Measurements from ENCODE around the gene SIK1.
"Not testable (repeated sequence)": the region's sequence is repeated elsewhere in the genome, so short reads cannot be mapped to it uniquely, and the experiment has no call there.

The SIK1 gene

GRCh38 chr21:43454176-43454575 is 27.2 kb upstream of the SIK1 start:
- not testable (repeated sequence) for H3K4me1 ChIP-seq (ENCODE audit: control insufficient read depth, insufficient read depth, low read length); H3K27me3 ChIP-seq (ENCODE audit: control insufficient read depth, insufficient read depth, low read length); H3K9me3 ChIP-seq (ENCODE audit: control insufficient read depth, insufficient read depth, low read length); H3K4me3 ChIP-seq (ENCODE audit: low read depth, low read length); H3K9ac ChIP-seq (ENCODE audit: low read depth, low read length); H3K36me3 ChIP-seq (ENCODE audit: control insufficient read depth, insufficient read depth, low read length)

GRCh38 chr21:43451850-43452249 is 24.9 kb upstream of the SIK1 start:
- H3K9ac ChIP-seq (ENCODE audit: low read depth, low read length); H3K9me3 ChIP-seq (ENCODE audit: control insufficient read depth, insufficient read depth, low read length); H3K27me3 ChIP-seq (ENCODE audit: control insufficient read depth, insufficient read depth, low read length); H3K4me1 ChIP-seq (ENCODE audit: control insufficient read depth, insufficient read depth, low read length); H3K36me3 ChIP-seq (ENCODE audit: control insufficient read depth, insufficient read depth, low read length); H3K4me3 ChIP-seq (ENCODE audit: low read depth, low read length): not testable (repeated sequence)

GRCh38 chr21:43450287-43450686 is 23.4 kb upstream of the SIK1 start:
- H3K27me3 ChIP-seq (ENCODE audit: control insufficient read depth, insufficient read depth, low read length); H3K9me3 ChIP-seq (ENCODE audit: control insufficient read depth, insufficient read depth, low read length); H3K4me3 ChIP-seq (ENCODE audit: low read depth, low read length); H3K9ac ChIP-seq (ENCODE audit: low read depth, low read length); H3K4me1 ChIP-seq (ENCODE audit: control insufficient read depth, insufficient read depth, low read length); H3K36me3 ChIP-seq (ENCODE audit: control insufficient read depth, insufficient read depth, low read length): not testable (repeated sequence)

GRCh38 chr21:43447353-43447977 is 20.5 kb upstream of the SIK1 start:
- H3K36me3 ChIP-seq (ENCODE audit: control insufficient read depth, insufficient read depth, low read length); H3K4me3 ChIP-seq (ENCODE audit: low read depth, low read length); H3K9ac ChIP-seq (ENCODE audit: low read depth, low read length); H3K27me3 ChIP-seq (ENCODE audit: control insufficient read depth, insufficient read depth, low read length); H3K9me3 ChIP-seq (ENCODE audit: control insufficient read depth, insufficient read depth, low read length); H3K4me1 ChIP-seq (ENCODE audit: control insufficient read depth, insufficient read depth, low read length): not testable (repeated sequence)

- H3K9me3 ChIP-seq (ENCODE audit: control insufficient read depth, insufficient read depth, low read length); H3K9ac ChIP-seq (ENCODE audit: low read depth, low read length); H3K4me3 ChIP-seq (ENCODE audit: low read depth, low read length); H3K36me3 ChIP-seq (ENCODE audit: control insufficient read depth, insufficient read depth, low read length); H3K4me1 ChIP-seq (ENCODE audit: control insufficient read depth, insufficient read depth, low read length); H3K27me3 ChIP-seq (ENCODE audit: control insufficient read depth, insufficient read depth, low read length): not testable (repeated sequence)
These were observed 19.5 kb upstream of the SIK1 start for GRCh38 chr21:43446277-43446932.

GRCh38 chr21:43444524-43444923 is 17.6 kb upstream of the SIK1 start:
- H3K9me3 ChIP-seq (ENCODE audit: control insufficient read depth, insufficient read depth, low read length); H3K4me1 ChIP-seq (ENCODE audit: control insufficient read depth, insufficient read depth, low read length); H3K4me3 ChIP-seq (ENCODE audit: low read depth, low read length); H3K27me3 ChIP-seq (ENCODE audit: control insufficient read depth, insufficient read depth, low read length); H3K9ac ChIP-seq (ENCODE audit: low read depth, low read length); H3K36me3 ChIP-seq (ENCODE audit: control insufficient read depth, insufficient read depth, low read length): not testable (repeated sequence)

GRCh38 chr21:43442571-43442970 is 15.6 kb upstream of the SIK1 start:
- H3K27me3 ChIP-seq (ENCODE audit: control insufficient read depth, insufficient read depth, low read length); H3K9me3 ChIP-seq (ENCODE audit: control insufficient read depth, insufficient read depth, low read length); H3K4me1 ChIP-seq (ENCODE audit: control insufficient read depth, insufficient read depth, low read length); H3K9ac ChIP-seq (ENCODE audit: low read depth, low read length); H3K4me3 ChIP-seq (ENCODE audit: low read depth, low read length); H3K36me3 ChIP-seq (ENCODE audit: control insufficient read depth, insufficient read depth, low read length): not testable (repeated sequence)

- not testable (repeated sequence) for H3K4me1 ChIP-seq (ENCODE audit: control insufficient read depth, insufficient read depth, low read length); H3K9ac ChIP-seq (ENCODE audit: low read depth, low read length); H3K27me3 ChIP-seq (ENCODE audit: control insufficient read depth, insufficient read depth, low read length); H3K9me3 ChIP-seq (ENCODE audit: control insufficient read depth, insufficient read depth, low read length); H3K36me3 ChIP-seq (ENCODE audit: control insufficient read depth, insufficient read depth, low read length); H3K4me3 ChIP-seq (ENCODE audit: low read depth, low read length)
These were observed 14.2 kb upstream of the SIK1 start for GRCh38 chr21:43440835-43441727.

- not testable (repeated sequence) for H3K9me3 ChIP-seq (ENCODE audit: control insufficient read depth, insufficient read depth, low read length); H3K4me1 ChIP-seq (ENCODE audit: control insufficient read depth, insufficient read depth, low read length)
These were observed 12.6 kb upstream of the SIK1 start for GRCh38 chr21:43439316-43440075.

GRCh38 chr21:43436272-43436671 is 9.3 kb upstream of the SIK1 start:
- not testable (repeated sequence) for H3K4me1 ChIP-seq (ENCODE audit: control insufficient read depth, insufficient read depth, low read length); H3K36me3 ChIP-seq (ENCODE audit: control insufficient read depth, insufficient read depth, low read length); H3K27me3 ChIP-seq (ENCODE audit: control insufficient read depth, insufficient read depth, low read length); H3K9me3 ChIP-seq (ENCODE audit: control insufficient read depth, insufficient read depth, low read length); H3K4me3 ChIP-seq (ENCODE audit: low read depth, low read length); H3K9ac ChIP-seq (ENCODE audit: low read depth, low read length)

More at GRCh38 chr21:43439316-43440075, 12.6 kb upstream of the SIK1 start:
- not testable (repeated sequence) for H3K9ac ChIP-seq (ENCODE audit: low read depth, low read length); H3K4me3 ChIP-seq (ENCODE audit: low read depth, low read length); H3K36me3 ChIP-seq (ENCODE audit: control insufficient read depth, insufficient read depth, low read length); H3K27me3 ChIP-seq (ENCODE audit: control insufficient read depth, insufficient read depth, low read length)

- H3K9ac ChIP-seq (ENCODE audit: low read depth, low read length); H3K27me3 ChIP-seq (ENCODE audit: control insufficient read depth, insufficient read depth, low read length); H3K36me3 ChIP-seq (ENCODE audit: control insufficient read depth, insufficient read depth, low read length); H3K4me1 ChIP-seq (ENCODE audit: control insufficient read depth, insufficient read depth, low read length); H3K9me3 ChIP-seq (ENCODE audit: control insufficient read depth, insufficient read depth, low read length); H3K4me3 ChIP-seq (ENCODE audit: low read depth, low read length): not testable (repeated sequence)
These were observed 6.6 kb upstream of the SIK1 start for GRCh38 chr21:43433340-43434136.
